AG04449 (cell line): Measurements from ENCODE around the gene LPAR3.
A peak's percentile ranks its signal among the peaks of the same experiment; 100 is the strongest.

Experiments used
- CTCF ChIA-PET: fragments of 350-600 bp; formaldehyde crosslinking; extraction: SDS; loops from one replicate; lab custom pipeline; 2021; ENCODE audit warnings: antibody characterized with exemption; lab: Yijun Ruan, JAX
- POLR2A ChIA-PET: fragments of 400-600, 350-600 bp; formaldehyde crosslinking; extraction: SDS; loops from one replicate; lab custom pipeline; 2020; ENCODE audit warnings: antibody characterized with exemption, inconsistent platforms; lab: Yijun Ruan, JAX
- DNase-seq: peaks from one replicate; pipeline ENCODE4 v3.0.0-alpha.2; 2010; ENCODE audit warnings: low read depth, low spot score
- H3K4me3 ChIP-seq: 2 replicates; pipeline ENCODE4 v1.5.1; 2011; ENCODE audit warnings: low read depth, mild to moderate bottlenecking, control low read depth, low read length
- CTCF ChIP-seq: IDR thresholded peaks from one replicate; pipeline ENCODE4 v1.5.1; 2011; ENCODE audit warnings: mild to moderate bottlenecking, moderate library complexity, low read length, control low read depth, inconsistent platforms; ENCODE audit not compliant: insufficient read depth; ENCODE audit errors: missing control alignments

The LPAR3 gene

GRCh38 chr1:84877592-84877991 is 15.4 kb downstream of the LPAR3 start:
- POLR2A ChIA-PET: no interaction called here
- H3K4me3 ChIP-seq: no peak overlapping the region
- TF ChIP-seq CTCF: no peak
- DNase-seq: peak; percentile 33
- CTCF ChIA-PET: interaction anchor here (1.0 kb wide), 1 partner anchor 8 kb away, joined by 3 read pairs; no protein-coding TSS in a partner anchor

GRCh38 chr1:84876353-84876752 is 16.7 kb downstream of the LPAR3 start:
- ChIA-PET CTCF (no interaction called here), POLR2A (no interaction called here)
- TF ChIP-seq CTCF: no peak
- no peak overlapping the region for H3K4me3 ChIP-seq
- DNase-seq: no peak

- DNase-seq: no peak
- TF ChIP-seq CTCF: no peak
- CTCF ChIA-PET: interaction anchor here (1.2 kb wide), 1 partner anchor 21 kb away, joined by 3 read pairs; no protein-coding TSS in a partner anchor
- POLR2A ChIA-PET: no interaction called here
- no peak overlapping the region for H3K4me3 ChIP-seq
Measured at GRCh38 chr1:84873366-84873765, 19.6 kb downstream of the LPAR3 start.

- CTCF ChIA-PET: no interaction called here
- no peak for DNase-seq
- TF ChIP-seq CTCF: no peak
- POLR2A ChIA-PET: no interaction called here
- H3K4me3 ChIP-seq: no peak overlapping the region
Measured at GRCh38 chr1:84872696-84873355, 20.2 kb downstream of the LPAR3 start.

GRCh38 chr1:84871181-84871580 is 21.8 kb downstream of the LPAR3 start:
- DNase-seq: no peak
- H3K4me3 ChIP-seq: no peak overlapping the region
- no peak for TF ChIP-seq CTCF
- ChIA-PET CTCF (interaction anchor here (0.9 to 1.3 kb wide), 2 partner anchors 10 to 65 kb away, joined by 3 to 4 read pairs; no protein-coding TSS in a partner anchor), POLR2A (no interaction called here)

GRCh38 chr1:84870591-84870990 is 22.4 kb downstream of the LPAR3 start:
- H3K4me3 ChIP-seq: no peak overlapping the region
- ChIA-PET POLR2A (no interaction called here), CTCF (interaction anchor here (0.9 to 1.3 kb wide), 2 partner anchors 9 to 66 kb away, joined by 3 to 4 read pairs; no protein-coding TSS in a partner anchor)
- DNase-seq: no peak
- no peak for TF ChIP-seq CTCF
